Measurements from ENCODE around the gene CLDN7. TPM values are rescaled to one million over a fixed set of nuclear protein-coding genes. Genes with fewer than 3 reads are reported as not detected.
A peak's percentile ranks its signal among the peaks of the same experiment; 100 is the strongest.

The CLDN7 gene
- total RNA-seq, 4 donors from 2014 or later, result 571 to 1,162 (median 940) TPM

DNA sequence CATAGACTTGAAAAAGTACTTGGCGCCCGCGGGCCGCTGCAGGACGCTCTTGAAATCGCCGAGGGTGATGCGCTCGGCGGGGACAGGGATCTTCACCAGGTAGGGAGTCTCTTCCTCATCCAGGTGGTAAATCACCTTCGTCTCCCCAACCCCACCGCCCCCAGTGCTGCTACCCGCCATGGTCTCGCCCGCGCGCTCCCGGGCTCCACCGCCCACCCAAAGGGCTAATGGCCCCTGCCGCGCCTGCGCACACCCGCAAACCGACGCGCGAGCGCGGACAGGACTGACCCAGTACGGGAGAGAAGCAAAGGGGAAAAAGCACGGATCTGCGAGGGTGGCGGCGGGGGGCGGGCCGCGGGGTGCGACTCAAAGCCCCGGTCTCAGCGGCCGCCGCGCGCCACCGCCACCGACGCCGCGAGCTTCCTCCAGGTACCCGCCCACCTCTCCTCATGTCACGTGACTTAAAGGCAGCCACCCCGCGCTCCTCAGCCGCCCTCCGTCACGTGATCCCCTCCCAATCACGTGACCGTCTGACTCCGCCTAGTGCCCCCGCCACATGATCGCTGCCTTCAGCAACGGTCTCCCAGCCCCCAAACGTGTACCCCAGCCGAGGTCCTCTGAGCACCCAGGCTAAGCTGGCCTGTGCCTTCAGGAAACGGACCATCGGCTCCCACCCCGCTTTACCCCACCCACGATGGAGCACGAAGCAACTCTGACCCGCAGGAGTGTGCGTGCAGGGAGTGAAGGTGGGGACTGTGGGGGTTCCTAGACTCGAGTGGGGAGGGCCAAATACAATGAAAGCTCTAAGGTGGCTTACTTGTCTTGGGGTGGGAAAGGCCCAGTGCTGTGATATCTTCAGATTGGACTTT lies 28.0 kb downstream of the CLDN7 start, which contains the start of gene DVL2:
Gene DVL2 (minus strand): TSS at position 435 of the 869 bp plus-strand sequence. CDS start 255 bp downstream, at position 180.
- TF ChIP-seq POLR2A (IDR thresholded peaks at IDR 0.05), result peak; percentile 83
- TF ChIP-seq POLR2AphosphoS5 (IDR thresholded peaks at IDR 0.05), result peak; percentile 84 to 90 (median 86)
- peak; percentile 7 for TF ChIP-seq EP300 (IDR thresholded peaks at IDR 0.05; ENCODE audit: low read depth)
- TF ChIP-seq, protein P1, sequence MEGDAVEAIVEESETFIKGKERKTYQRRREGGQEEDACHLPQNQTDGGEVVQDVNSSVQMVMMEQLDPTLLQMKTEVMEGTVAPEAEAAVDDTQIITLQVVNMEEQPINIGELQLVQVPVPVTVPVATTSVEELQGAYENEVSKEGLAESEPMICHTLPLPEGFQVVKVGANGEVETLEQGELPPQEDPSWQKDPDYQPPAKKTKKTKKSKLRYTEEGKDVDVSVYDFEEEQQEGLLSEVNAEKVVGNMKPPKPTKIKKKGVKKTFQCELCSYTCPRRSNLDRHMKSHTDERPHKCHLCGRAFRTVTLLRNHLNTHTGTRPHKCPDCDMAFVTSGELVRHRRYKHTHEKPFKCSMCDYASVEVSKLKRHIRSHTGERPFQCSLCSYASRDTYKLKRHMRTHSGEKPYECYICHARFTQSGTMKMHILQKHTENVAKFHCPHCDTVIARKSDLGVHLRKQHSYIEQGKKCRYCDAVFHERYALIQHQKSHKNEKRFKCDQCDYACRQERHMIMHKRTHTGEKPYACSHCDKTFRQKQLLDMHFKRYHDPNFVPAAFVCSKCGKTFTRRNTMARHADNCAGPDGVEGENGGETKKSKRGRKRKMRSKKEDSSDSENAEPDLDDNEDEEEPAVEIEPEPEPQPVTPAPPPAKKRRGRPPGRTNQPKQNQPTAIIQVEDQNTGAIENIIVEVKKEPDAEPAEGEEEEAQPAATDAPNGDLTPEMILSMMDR (IDR thresholded peaks at IDR 0.05), result peak in 1 of 5 experiments; percentile 29
- 1% methylated on average over 67 of the region's 72 CpGs; no CpG with 5 or more reads in 1 of the 2 donors for WGBS, 2 donors (ENCODE audit: low coverage in 1 of 2)
- in situ Hi-C loops (cut with MboI; ENCODE audit: low pct_ligation_motif_present in 1 of 4, low pct_unique_long_range_greater_than_20kb in 1 of 4, low sequenced_read_pairs in 3 of 4) (loop anchor here in 1 of 4 donors (25.0 kb wide), 1 partner anchor 903 kb away; no protein-coding TSS in a partner anchor), intact Hi-C loops (cut with DNase I; ENCODE audit: low total_unique reads) (no loop called here)
- Histone ChIP-seq H3K36me3 (peaks cover 0 to 9% (median 2%) of the 10 kb centered on the region in 4 donors), H3K9me3 (no peaks in the 10 kb centered on the region), H3K27ac (peak within 1 kb of the TSS; percentile 88 to 96 (median 92)), H3K4me3 (peak within 1 kb of the TSS; percentile 71 to 84 (median 76)), H3K27me3 (no peaks in the 10 kb centered on the region), H3K4me1 (peaks cover 29 to 54% (median 37%) of the 10 kb centered on the region in 4 donors)
- peak; percentile 96 for DNase-seq

DNA sequence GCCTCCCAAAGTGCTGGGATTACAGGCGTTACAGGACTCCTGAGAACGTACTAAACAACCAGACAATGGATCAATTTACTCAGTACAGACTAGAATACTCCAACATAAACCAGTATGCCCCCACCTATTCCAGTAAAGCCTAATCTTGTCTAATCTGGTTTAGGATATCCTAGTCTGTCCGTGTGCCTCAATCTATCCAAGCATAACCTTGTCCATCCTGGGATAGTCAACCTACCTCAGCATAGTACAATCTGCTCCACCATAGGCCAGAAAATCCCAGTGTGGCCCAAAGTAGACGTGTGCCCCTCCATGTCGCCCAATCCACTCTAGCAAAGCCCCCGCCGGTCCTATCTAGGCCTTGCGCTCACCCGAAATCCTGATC lies 28.6 kb downstream of the CLDN7 start:
- DNase-seq, result no peak
- Histone ChIP-seq H3K27me3 (no peaks in the 10 kb centered on the region), H3K4me3 (peak overlapping the region; percentile 71 to 84 (median 76)), H3K9me3 (no peaks in the 10 kb centered on the region), H3K4me1 (peaks cover 29 to 54% (median 37%) of the 10 kb centered on the region in 4 donors), H3K36me3 (peaks cover 0 to 16% (median 5%) of the 10 kb centered on the region in 4 donors), H3K27ac (peak overlapping the region; percentile 88 to 96 (median 92))
- 0 to 1% methylated on average over 2 to 9 of the region's 9 CpGs for WGBS, 2 donors (ENCODE audit: low coverage in 1 of 2)
- no peak for TF ChIP-seq POLR2A (IDR thresholded peaks at IDR 0.05)
- TF ChIP-seq EP300 (IDR thresholded peaks at IDR 0.05; ENCODE audit: low read depth), result no peak
- TF ChIP-seq, protein P1 (IDR thresholded peaks at IDR 0.05), result no peak
- no peak for TF ChIP-seq POLR2AphosphoS5 (IDR thresholded peaks at IDR 0.05)
- in situ Hi-C loops (cut with MboI; ENCODE audit: low pct_ligation_motif_present in 1 of 4, low pct_unique_long_range_greater_than_20kb in 1 of 4, low sequenced_read_pairs in 3 of 4) (loop anchor here in 1 of 4 donors (25.0 kb wide), 1 partner anchor 904 kb away; no protein-coding TSS in a partner anchor), intact Hi-C loops (cut with DNase I; ENCODE audit: low total_unique reads) (no loop called here)

DNA sequence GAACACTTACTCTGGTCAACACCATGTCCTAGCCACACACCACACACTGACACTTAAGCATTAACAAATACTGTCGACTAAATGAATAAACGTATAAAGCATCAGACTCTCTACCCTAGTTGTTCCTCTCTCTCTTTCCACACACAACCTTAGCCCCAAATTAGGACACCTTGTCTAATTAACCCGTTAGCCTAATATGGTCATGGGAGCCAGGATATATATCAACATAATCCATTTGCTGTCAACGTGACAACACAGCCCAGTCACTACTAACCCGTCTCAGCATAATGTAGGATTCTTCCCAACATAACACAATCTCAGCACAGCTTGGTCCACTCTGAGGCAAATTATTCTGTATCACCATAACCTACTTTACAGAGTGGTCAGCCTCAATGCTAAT lies 30.2 kb downstream of the CLDN7 start:
- TF ChIP-seq EP300 (IDR thresholded peaks at IDR 0.05; ENCODE audit: low read depth) (no peak), POLR2AphosphoS5 (IDR thresholded peaks at IDR 0.05) (no peak), POLR2A (IDR thresholded peaks at IDR 0.05) (no peak)
- TF ChIP-seq, protein P1 (IDR thresholded peaks at IDR 0.05), result no peak
- 77 to 80% methylated on average over 3 to 5 of the region's 5 CpGs for WGBS, 2 donors (ENCODE audit: low coverage in 1 of 2)
- in situ Hi-C loops (cut with MboI; ENCODE audit: low pct_ligation_motif_present in 1 of 4, low pct_unique_long_range_greater_than_20kb in 1 of 4, low sequenced_read_pairs in 3 of 4), result loop anchor here in 1 of 4 donors (25.0 kb wide), 1 partner anchor 905 kb away; no protein-coding TSS in a partner anchor
- Histone ChIP-seq H3K4me3 (no peak overlapping the region), H3K36me3 (peaks cover 0 to 20% (median 9%) of the 10 kb centered on the region in 4 donors), H3K4me1 (peaks cover 24 to 48% (median 31%) of the 10 kb centered on the region in 4 donors), H3K9me3 (no peaks in the 10 kb centered on the region), H3K27me3 (no peaks in the 10 kb centered on the region), H3K27ac (no peak overlapping the region)
- no peak for DNase-seq
- intact Hi-C loops (cut with DNase I; ENCODE audit: low total_unique reads), result no loop called here

DNA sequence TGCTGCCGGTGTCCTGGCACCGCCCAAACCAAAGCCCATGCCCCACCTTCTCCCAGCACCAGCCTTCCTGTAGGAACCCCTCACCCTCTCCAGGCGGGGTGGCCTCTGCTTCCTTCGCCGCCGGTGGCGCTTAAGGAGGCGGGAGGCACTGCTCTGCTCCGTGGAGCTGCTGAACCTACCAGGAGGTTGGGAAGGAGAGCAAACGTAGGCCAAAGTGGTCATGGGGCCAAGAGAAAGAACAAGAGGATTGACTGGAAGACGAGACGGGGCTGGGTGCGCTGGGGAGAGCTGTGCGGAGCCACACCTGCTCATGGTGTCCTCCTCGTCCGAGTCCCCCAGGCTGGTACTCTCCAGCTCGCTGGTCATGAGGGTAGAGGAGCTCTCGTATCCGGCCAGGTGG lies 32.8 kb downstream of the CLDN7 start:
- in situ Hi-C loops (cut with MboI; ENCODE audit: low pct_ligation_motif_present in 1 of 4, low pct_unique_long_range_greater_than_20kb in 1 of 4, low sequenced_read_pairs in 3 of 4), result loop anchor here in 1 of 4 donors (25.0 kb wide), 1 partner anchor 908 kb away; no protein-coding TSS in a partner anchor
- no peak for DNase-seq
- Histone ChIP-seq H3K36me3 (peaks cover 0 to 27% (median 10%) of the 10 kb centered on the region in 4 donors), H3K9me3 (no peaks in the 10 kb centered on the region), H3K27ac (no peak overlapping the region), H3K27me3 (no peaks in the 10 kb centered on the region), H3K4me1 (peaks cover 15 to 22% (median 17%) of the 10 kb centered on the region in 4 donors), H3K4me3 (no peak overlapping the region)
- WGBS, 2 donors (ENCODE audit: low coverage in 1 of 2), result 96% methylated on average over 5 to 19 of the region's 19 CpGs
- TF ChIP-seq POLR2AphosphoS5 (IDR thresholded peaks at IDR 0.05), result no peak
- TF ChIP-seq, protein P1 (IDR thresholded peaks at IDR 0.05), result no peak
- TF ChIP-seq EP300 (IDR thresholded peaks at IDR 0.05; ENCODE audit: low read depth), result no peak
- no peak for TF ChIP-seq POLR2A (IDR thresholded peaks at IDR 0.05)
- intact Hi-C loops (cut with DNase I; ENCODE audit: low total_unique reads), result no loop called here
